ENCODE data around the gene ITCH.
"Not testable (repeated sequence)": the region's sequence is repeated elsewhere in the genome, so short reads cannot be mapped to it uniquely, and the experiment has no call there.

ITCH gene

GRCh38 chr20:34472246-34472925, 109.3 kb downstream of the ITCH start:
- no peak for DNase-seq

- DNase-seq = peak; percentile 66
These were observed 110.3 kb downstream of the ITCH start for GRCh38 chr20:34473262-34473883.

- DNase-seq = peak; percentile 77
These were observed 113.1 kb downstream of the ITCH start for GRCh38 chr20:34475979-34476736.

GRCh38 chr20:34479627-34480026, 116.6 kb downstream of the ITCH start:
- no peak for DNase-seq

- not testable (repeated sequence) for DNase-seq
These were observed 119.1 kb downstream of the ITCH start for GRCh38 chr20:34482154-34482553.

- DNase-seq = not testable (repeated sequence)
These were observed 120.6 kb downstream of the ITCH start for GRCh38 chr20:34483585-34484220.

- DNase-seq = no peak
These were observed 122.1 kb downstream of the ITCH start for GRCh38 chr20:34485068-34485634.

- DNase-seq = no peak
These were observed 128.3 kb downstream of the ITCH start for GRCh38 chr20:34491226-34491931.

GRCh38 chr20:34491932-34492509, 128.9 kb downstream of the ITCH start:
- no peak for DNase-seq

- DNase-seq = no peak
These were observed 130.6 kb downstream of the ITCH start for GRCh38 chr20:34493646-34494045.

- DNase-seq = no peak
These were observed 132.2 kb downstream of the ITCH start for GRCh38 chr20:34495307-34495706.

GRCh38 chr20:34495916-34496315, 132.8 kb downstream of the ITCH start:
- no peak for DNase-seq

- not testable (repeated sequence) for DNase-seq
These were observed 134.5 kb downstream of the ITCH start for GRCh38 chr20:34497596-34497995.

- DNase-seq = no peak
These were observed 137.8 kb downstream of the ITCH start for GRCh38 chr20:34500823-34501222.

- DNase-seq = no peak
These were observed 143.4 kb downstream of the ITCH start for GRCh38 chr20:34506480-34506879.

GRCh38 chr20:34507702-34508413, 144.8 kb downstream of the ITCH start:
- no peak for DNase-seq

- no peak for DNase-seq
These were observed 147.5 kb downstream of the ITCH start for GRCh38 chr20:34510575-34510974.

- DNase-seq = no peak
These were observed 148.8 kb downstream of the ITCH start for GRCh38 chr20:34511891-34512265.

GRCh38 chr20:34512266-34512954, 149.3 kb downstream of the ITCH start:
- DNase-seq = no peak

- DNase-seq = no peak
These were observed 149.9 kb downstream of the ITCH start for GRCh38 chr20:34512955-34513419.

- DNase-seq = not testable (repeated sequence)
These were observed 151.0 kb downstream of the ITCH start for GRCh38 chr20:34514034-34514433.
